ENCODE results near the gene ELOVL1. TPM values are rescaled to one million over a fixed set of nuclear protein-coding genes. Genes with fewer than 3 reads are reported as not detected.

The ELOVL1 gene
- total RNA-seq, 6 experiments from 2014 or later: 19.9 to 38.3 (median 29.2) TPM

- TF ChIP-seq, protein P1, sequence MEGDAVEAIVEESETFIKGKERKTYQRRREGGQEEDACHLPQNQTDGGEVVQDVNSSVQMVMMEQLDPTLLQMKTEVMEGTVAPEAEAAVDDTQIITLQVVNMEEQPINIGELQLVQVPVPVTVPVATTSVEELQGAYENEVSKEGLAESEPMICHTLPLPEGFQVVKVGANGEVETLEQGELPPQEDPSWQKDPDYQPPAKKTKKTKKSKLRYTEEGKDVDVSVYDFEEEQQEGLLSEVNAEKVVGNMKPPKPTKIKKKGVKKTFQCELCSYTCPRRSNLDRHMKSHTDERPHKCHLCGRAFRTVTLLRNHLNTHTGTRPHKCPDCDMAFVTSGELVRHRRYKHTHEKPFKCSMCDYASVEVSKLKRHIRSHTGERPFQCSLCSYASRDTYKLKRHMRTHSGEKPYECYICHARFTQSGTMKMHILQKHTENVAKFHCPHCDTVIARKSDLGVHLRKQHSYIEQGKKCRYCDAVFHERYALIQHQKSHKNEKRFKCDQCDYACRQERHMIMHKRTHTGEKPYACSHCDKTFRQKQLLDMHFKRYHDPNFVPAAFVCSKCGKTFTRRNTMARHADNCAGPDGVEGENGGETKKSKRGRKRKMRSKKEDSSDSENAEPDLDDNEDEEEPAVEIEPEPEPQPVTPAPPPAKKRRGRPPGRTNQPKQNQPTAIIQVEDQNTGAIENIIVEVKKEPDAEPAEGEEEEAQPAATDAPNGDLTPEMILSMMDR (IDR thresholded peaks at IDR 0.05): no peak
- TF ChIP-seq POLR2A (IDR thresholded peaks at IDR 0.05): no peak
- Histone ChIP-seq H3K4me1 (peaks cover 0 to 11% (median 2%) of the 10 kb centered on the region in 4 donors), H3K27me3 (no peaks in the 10 kb centered on the region), H3K9me3 (no peaks in the 10 kb centered on the region), H3K4me3 (no peak overlapping the region), H3K36me3 (no peaks in the 10 kb centered on the region), H3K27ac (no peak overlapping the region)
- DNase-seq: no peak
- 79% methylated on average over 3 of the region's 3 CpGs for WGBS (ENCODE audit: insufficient coverage, low coverage, low lambda C conversion rate, missing lambda C conversion rate)
- ATAC-seq: no peak
- intact Hi-C loops (cut with DNase I): no loop called here
Observed at GRCh38 chr1:43352881-43353280, 14.9 kb downstream of the ELOVL1 start.

DNA sequence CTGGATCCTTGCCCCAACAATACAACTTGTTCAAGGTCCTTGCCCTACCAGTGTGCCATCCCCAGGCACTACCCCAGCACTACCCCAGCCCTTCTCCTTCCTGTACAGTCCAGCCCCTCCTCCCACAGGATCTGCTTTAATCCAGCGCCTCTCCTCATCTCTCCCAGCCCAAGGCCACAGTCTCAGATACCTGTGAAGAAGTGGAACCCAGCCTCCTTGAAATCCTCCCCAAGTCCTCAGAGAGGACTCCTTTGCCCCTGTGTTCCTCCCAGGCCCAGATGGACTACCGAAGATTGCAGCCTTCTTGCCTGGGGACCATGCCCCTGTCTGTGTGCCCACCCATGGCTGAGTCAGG, 15.5 kb downstream of the ELOVL1 start:
- Histone ChIP-seq H3K27me3 (no peaks in the 10 kb centered on the region), H3K27ac (no peak overlapping the region), H3K4me1 (peaks cover 0 to 10% (median 0%) of the 10 kb centered on the region in 4 donors), H3K9me3 (no peaks in the 10 kb centered on the region), H3K4me3 (no peak overlapping the region), H3K36me3 (no peaks in the 10 kb centered on the region)
- intact Hi-C loops (cut with DNase I): no loop called here
- ATAC-seq (no peak), DNase-seq (no peak)
- WGBS (ENCODE audit: insufficient coverage, low coverage, low lambda C conversion rate, missing lambda C conversion rate): 92% methylated on average over 2 of the region's 2 CpGs
- TF ChIP-seq POLR2A (IDR thresholded peaks at IDR 0.05): no peak
- TF ChIP-seq, protein P1 (IDR thresholded peaks at IDR 0.05): no peak

- TF ChIP-seq, protein P1 (IDR thresholded peaks at IDR 0.05): no peak
- TF ChIP-seq POLR2A (IDR thresholded peaks at IDR 0.05): no peak
- Histone ChIP-seq H3K36me3 (no peaks in the 10 kb centered on the region), H3K9me3 (no peaks in the 10 kb centered on the region), H3K27me3 (no peaks in the 10 kb centered on the region), H3K4me1 (peaks cover 0 to 10% (median 0%) of the 10 kb centered on the region in 4 donors), H3K27ac (no peak overlapping the region), H3K4me3 (no peak overlapping the region)
- DNase-seq (no peak), ATAC-seq (no peak)
- 72% methylated on average over 6 of the region's 10 CpGs for WGBS (ENCODE audit: insufficient coverage, low coverage, low lambda C conversion rate, missing lambda C conversion rate)
- intact Hi-C loops (cut with DNase I): no loop called here
Observed at GRCh38 chr1:43351421-43352350, 16.1 kb downstream of the ELOVL1 start.

DNA sequence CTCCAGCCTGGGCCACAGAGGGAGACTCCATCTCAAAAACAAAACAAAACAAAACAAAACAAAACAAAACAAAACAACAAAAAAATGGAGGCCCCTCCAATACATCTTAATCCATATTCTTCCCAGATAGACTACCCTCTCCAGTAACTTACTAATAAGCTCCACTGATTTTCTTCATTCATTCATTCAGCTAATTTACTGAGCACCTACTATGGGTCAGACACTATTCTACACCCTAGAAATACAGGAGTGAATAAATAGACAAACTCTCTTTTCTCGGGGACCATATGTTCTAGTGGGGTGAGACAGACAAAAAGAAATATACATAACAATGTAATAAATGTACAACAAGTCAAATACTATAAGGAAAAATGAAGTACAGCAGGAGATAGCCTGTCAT, 16.8 kb downstream of the ELOVL1 start:
- H3K4me3 ChIP-seq: no peak overlapping the region
- 88% methylated on average over 1 of the region's 1 CpG for WGBS (ENCODE audit: insufficient coverage, low coverage, low lambda C conversion rate, missing lambda C conversion rate)
- DNase-seq: no peak
- no peak overlapping the region for H3K27ac ChIP-seq
- intact Hi-C loops (cut with DNase I): no loop called here
- no peak for ATAC-seq
- TF ChIP-seq, protein P1 (IDR thresholded peaks at IDR 0.05): no peak
- TF ChIP-seq POLR2A (IDR thresholded peaks at IDR 0.05): no peak
- H3K27me3 ChIP-seq: no peaks in the 10 kb centered on the region
- H3K9me3 ChIP-seq: no peaks in the 10 kb centered on the region
- peaks cover 0 to 10% (median 0%) of the 10 kb centered on the region in 4 donors for H3K4me1 ChIP-seq
- H3K36me3 ChIP-seq: no peaks in the 10 kb centered on the region
